ENCODE results near the gene DGKB. TPM values are rescaled to one million over a fixed set of nuclear protein-coding genes. Genes with fewer than 3 reads are reported as not detected.

DGKB gene
- total RNA-seq, 6 experiments from 2014 or later: 0.23 to 0.76 (median 0.61) TPM

GRCh38 chr7:14133752-14134151 is 768.8 kb downstream of the DGKB start:
- DNase-seq: no peak

GRCh38 chr7:14125998-14126397 is 776.6 kb downstream of the DGKB start:
- Mint-ChIP-seq H3K9me3 (no peaks in the 10 kb centered on the region), H3K27me3 (ENCODE audit: insufficient read depth) (no peaks in the 10 kb centered on the region), H3K4me1 (ENCODE audit: low read depth) (no peaks in the 10 kb centered on the region), H3K36me3 (ENCODE audit: low read depth) (no peaks in the 10 kb centered on the region), H3K4me3 (no peak overlapping the region), H3K27ac (no peak overlapping the region)
- DNase-seq: no peak
- TF ChIP-seq CTCF (IDR thresholded peaks at IDR 0.05): no peak

More at GRCh38 chr7:14133752-14134151, 768.8 kb downstream of the DGKB start:
- TF ChIP-seq CTCF (IDR thresholded peaks at IDR 0.05): no peak
- Mint-ChIP-seq H3K4me1 (ENCODE audit: low read depth) (no peaks in the 10 kb centered on the region), H3K4me3 (no peak overlapping the region), H3K27ac (no peak overlapping the region), H3K27me3 (ENCODE audit: insufficient read depth) (no peaks in the 10 kb centered on the region), H3K36me3 (ENCODE audit: low read depth) (no peaks in the 10 kb centered on the region), H3K9me3 (no peaks in the 10 kb centered on the region; the same call in 1 of the 2 replicates)

GRCh38 chr7:14124716-14125115 is 777.8 kb downstream of the DGKB start:
- Mint-ChIP-seq H3K4me3 (no peak overlapping the region), H3K9me3 (no peaks in the 10 kb centered on the region), H3K27me3 (ENCODE audit: insufficient read depth) (no peaks in the 10 kb centered on the region), H3K4me1 (ENCODE audit: low read depth) (no peaks in the 10 kb centered on the region), H3K36me3 (ENCODE audit: low read depth) (no peaks in the 10 kb centered on the region), H3K27ac (no peak overlapping the region)
- DNase-seq: no peak
- no peak for TF ChIP-seq CTCF (IDR thresholded peaks at IDR 0.05)

GRCh38 chr7:14123923-14124322 is 778.6 kb downstream of the DGKB start:
- no peak for DNase-seq
- no peaks in the 10 kb centered on the region for H3K4me1 Mint-ChIP-seq (ENCODE audit: low read depth)
- no peaks in the 10 kb centered on the region for H3K9me3 Mint-ChIP-seq
- H3K4me3 Mint-ChIP-seq: no peak overlapping the region
- H3K27ac Mint-ChIP-seq: no peak overlapping the region
- H3K27me3 Mint-ChIP-seq (ENCODE audit: insufficient read depth): no peaks in the 10 kb centered on the region
- H3K36me3 Mint-ChIP-seq (ENCODE audit: low read depth): no peaks in the 10 kb centered on the region
- TF ChIP-seq CTCF (IDR thresholded peaks at IDR 0.05): no peak

- no peak for DNase-seq
- no peak for TF ChIP-seq CTCF (IDR thresholded peaks at IDR 0.05)
Observed at GRCh38 chr7:14115701-14116100, 786.9 kb downstream of the DGKB start.

GRCh38 chr7:14104861-14105260 is 797.7 kb downstream of the DGKB start:
- no peak overlapping the region for H3K27ac Mint-ChIP-seq
- no peaks in the 10 kb centered on the region for H3K4me1 Mint-ChIP-seq (ENCODE audit: low read depth)
- TF ChIP-seq CTCF (IDR thresholded peaks at IDR 0.05): no peak
- no peak overlapping the region for H3K4me3 Mint-ChIP-seq
- no peak for DNase-seq
- H3K36me3 Mint-ChIP-seq (ENCODE audit: low read depth): no peaks in the 10 kb centered on the region
- no peaks in the 10 kb centered on the region for H3K9me3 Mint-ChIP-seq
- no peaks in the 10 kb centered on the region for H3K27me3 Mint-ChIP-seq (ENCODE audit: insufficient read depth)

More at GRCh38 chr7:14115701-14116100, 786.9 kb downstream of the DGKB start:
- no peaks in the 10 kb centered on the region for H3K36me3 Mint-ChIP-seq (ENCODE audit: low read depth)
- no peak overlapping the region for H3K4me3 Mint-ChIP-seq
- no peaks in the 10 kb centered on the region; the same call in 1 of the 2 replicates for H3K27me3 Mint-ChIP-seq (ENCODE audit: insufficient read depth)
- H3K9me3 Mint-ChIP-seq: no peaks in the 10 kb centered on the region
- no peaks in the 10 kb centered on the region for H3K4me1 Mint-ChIP-seq (ENCODE audit: low read depth)
- H3K27ac Mint-ChIP-seq: no peak overlapping the region
